PFSK-1 (cell line): ENCODE results near the gene LMX1A.

ENCODE experiments used
- FOXP2 ChIP-seq: optimal IDR thresholded peaks from 2 replicates; pipeline ENCODE3; 2011; ENCODE audit warnings: borderline replicate concordance, control low read depth, inconsistent platforms; ENCODE audit not compliant: insufficient read depth; ENCODE audit errors: extremely low read length, extremely low read depth
- POLR2AphosphoS5 ChIP-seq: IDR thresholded peaks from 2 replicates; pipeline ENCODE4 v1.6.1; 2012; ENCODE audit warnings: low read depth, mild to moderate bottlenecking, control low read depth, low read length, moderate library complexity
- REST ChIP-seq, 2 experiments: IDR thresholded peaks; 2 replicates each; pipeline versions ENCODE4 v1.6.1 to v1.8.0; 2011 to 2012; ENCODE audit warnings: low read depth in 2 of 2, low read length in 2 of 2, control low read depth in 1 of 2, inconsistent platforms in 1 of 2, mild to moderate bottlenecking in 1 of 2, moderate library complexity in 1 of 2; ENCODE audit not compliant: insufficient read depth in 1 of 2
- SIN3A ChIP-seq: IDR thresholded peaks from 2 replicates; pipeline ENCODE4 v1.6.1; 2012; ENCODE audit warnings: mild to moderate bottlenecking, low read length, moderate library complexity, borderline replicate concordance; ENCODE audit not compliant: insufficient read depth
- TAF1 ChIP-seq: IDR thresholded peaks from 2 replicates; pipeline ENCODE4 v1.6.1; 2012; ENCODE audit warnings: low read length, control low read depth, borderline replicate concordance; ENCODE audit not compliant: insufficient read depth

LMX1A gene

DNA sequence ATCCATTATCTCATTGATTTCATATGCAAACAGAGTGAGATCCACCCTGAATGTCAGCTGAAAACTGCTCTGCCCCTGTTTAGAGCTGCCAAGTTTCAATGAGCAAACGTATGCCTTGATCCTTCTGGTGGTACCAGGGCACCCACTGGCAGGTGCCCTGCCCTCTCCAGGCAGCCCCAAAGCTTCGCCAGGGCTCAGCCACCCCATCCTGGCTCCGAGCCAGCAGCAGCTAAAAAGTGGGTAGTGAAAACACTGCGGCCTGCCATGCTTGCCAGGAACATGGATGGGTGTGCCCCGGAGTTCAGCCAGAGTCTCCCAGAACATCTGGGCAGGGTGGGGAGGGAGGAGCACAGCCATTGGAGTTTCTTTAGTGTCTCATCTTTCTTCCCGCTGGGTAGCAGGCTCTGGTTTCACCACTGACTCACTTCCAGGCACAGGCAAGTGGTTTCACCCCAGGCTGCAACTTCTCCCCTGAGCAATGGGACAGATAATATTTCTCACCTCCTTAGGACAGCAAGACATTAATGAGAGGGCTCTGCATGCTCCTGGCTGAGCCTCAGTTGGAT is 8.1 kb upstream of the LMX1A start:
- TF ChIP-seq FOXP2 (no peak), REST (IDR thresholded peaks at IDR 0.05; ENCODE audit: insufficient read depth in 1 of 2, low read depth in 2 of 2, low read length in 2 of 2) (no peak), POLR2AphosphoS5 (no peak), TAF1 (no peak), SIN3A (no peak)

- TF ChIP-seq SIN3A (no peak), FOXP2 (no peak), REST (IDR thresholded peaks at IDR 0.05; ENCODE audit: insufficient read depth in 1 of 2, low read depth in 2 of 2, low read length in 2 of 2) (no peak), POLR2AphosphoS5 (no peak), TAF1 (no peak)
Measured at GRCh38 chr1:165356876-165357275, 361 bp upstream of the LMX1A start.

DNA sequence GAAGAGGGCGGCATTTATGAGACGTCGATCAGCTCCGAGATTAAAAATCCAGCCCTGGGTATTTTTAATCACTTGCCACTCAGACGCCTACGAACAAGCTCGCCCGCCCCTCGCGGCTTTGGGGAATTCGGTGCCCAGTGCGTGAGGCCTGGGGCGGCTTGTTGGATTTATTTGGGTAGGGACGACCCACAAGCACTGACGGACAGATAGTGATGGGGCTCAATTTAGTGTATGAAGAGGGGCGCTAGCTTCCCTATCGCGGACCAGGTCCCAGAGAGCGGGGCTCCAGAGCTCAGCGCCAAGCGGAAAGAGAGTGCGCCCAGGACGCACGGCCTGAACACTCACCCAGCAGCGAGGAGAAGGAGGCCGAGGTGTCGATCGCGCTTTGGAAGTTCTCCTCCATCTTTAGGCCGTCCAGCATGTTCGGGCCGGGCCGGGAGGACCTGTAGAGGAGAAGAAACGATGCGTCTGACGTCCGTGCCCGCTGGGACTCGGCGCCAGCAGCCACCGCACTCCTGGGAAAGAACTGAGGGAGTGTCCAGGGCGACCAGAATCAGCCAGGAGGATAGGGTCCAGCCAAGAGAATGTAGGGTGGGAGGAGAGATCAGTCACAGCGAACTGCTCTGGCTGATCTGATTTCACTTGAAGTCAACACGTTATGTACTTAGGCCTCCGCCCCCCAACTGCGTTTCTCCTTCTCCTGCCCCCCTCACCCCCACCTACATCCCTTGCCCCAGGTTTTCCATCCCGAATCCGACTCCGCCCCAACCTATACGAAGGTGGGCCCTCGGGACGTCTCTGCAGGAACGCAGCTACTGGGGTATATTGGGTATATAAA is 1.2 kb downstream of the LMX1A start:
- TF ChIP-seq POLR2AphosphoS5 = no peak

DNA sequence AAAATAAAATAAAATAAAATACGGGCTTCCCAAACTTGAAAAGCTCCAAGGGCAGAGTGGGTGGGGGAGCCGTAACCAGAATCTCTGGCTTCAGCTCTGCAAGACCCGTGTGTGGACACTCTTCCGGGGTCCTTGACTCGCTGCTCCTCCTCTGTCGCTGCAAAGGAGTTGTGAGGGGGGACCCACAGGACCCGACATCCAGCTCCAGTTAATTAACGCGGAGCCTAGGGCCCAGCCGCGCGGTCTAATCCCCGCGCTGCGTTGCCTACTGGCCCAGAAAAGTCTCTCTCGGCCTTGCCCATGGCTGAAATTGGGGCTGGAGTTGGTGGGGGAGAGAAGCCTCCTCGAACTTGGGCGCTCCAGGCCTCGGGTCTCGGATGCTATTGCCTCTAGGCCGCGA is 1.8 kb downstream of the LMX1A start:
- TF ChIP-seq SIN3A = no peak
- no peak for TF ChIP-seq POLR2AphosphoS5
- TF ChIP-seq TAF1 = no peak
- TF ChIP-seq FOXP2 = no peak
- no peak for TF ChIP-seq REST (IDR thresholded peaks at IDR 0.05; ENCODE audit: insufficient read depth in 1 of 2, low read depth in 2 of 2, low read length in 2 of 2)

DNA sequence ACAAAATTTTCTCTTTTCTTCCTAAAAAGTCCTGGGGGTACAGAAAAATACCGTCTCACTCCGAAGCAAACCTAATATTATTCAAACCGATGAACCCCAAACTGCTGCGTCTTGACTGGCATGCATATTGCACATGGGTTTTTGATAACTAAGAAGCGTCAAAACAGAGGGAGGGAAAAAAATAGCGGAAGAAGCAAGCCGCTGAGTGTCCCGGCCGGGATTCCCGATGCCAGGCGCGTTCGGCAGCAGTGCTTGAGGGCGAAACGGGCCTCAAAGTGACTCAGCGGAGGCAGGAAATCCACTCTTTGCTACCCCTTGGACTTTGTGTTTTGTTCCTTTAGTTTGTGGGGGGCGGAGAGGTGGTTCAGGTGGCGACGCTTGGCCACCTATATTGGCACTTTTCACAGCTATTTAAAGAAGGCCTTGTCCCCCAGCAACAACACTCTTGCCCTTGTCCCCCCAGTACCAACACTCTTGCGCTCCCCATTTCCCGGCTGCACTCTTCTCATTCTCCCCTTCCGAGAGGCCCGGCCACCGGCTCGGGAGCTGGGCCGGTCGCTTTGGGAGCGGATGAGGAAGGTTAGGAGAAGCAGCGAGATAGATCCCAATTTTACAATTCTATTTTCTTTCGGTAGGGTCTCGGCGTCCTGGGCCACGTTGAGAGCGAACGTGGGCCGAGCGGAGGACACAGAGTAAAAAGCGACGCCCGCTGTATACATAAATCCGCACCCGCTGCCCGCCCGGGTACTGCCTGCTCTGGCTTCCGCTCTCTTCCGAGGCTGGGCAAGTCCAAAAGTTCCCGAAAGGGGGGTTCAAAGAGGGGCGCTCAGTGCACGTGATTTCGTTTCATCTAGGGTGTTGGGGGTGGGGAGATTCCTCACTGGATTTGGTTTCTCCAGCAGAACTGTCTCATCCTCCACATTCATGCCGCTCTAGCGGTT is 2.5 kb downstream of the LMX1A start:
- no peak for TF ChIP-seq FOXP2
